ENCODE measurements around the gene NF2. TPM values are rescaled to one million over a fixed set of nuclear protein-coding genes. Genes with fewer than 3 reads are reported as not detected.

NF2 gene
- total RNA-seq, 1 experiment from 2014 or later = 190 TPM

DNA sequence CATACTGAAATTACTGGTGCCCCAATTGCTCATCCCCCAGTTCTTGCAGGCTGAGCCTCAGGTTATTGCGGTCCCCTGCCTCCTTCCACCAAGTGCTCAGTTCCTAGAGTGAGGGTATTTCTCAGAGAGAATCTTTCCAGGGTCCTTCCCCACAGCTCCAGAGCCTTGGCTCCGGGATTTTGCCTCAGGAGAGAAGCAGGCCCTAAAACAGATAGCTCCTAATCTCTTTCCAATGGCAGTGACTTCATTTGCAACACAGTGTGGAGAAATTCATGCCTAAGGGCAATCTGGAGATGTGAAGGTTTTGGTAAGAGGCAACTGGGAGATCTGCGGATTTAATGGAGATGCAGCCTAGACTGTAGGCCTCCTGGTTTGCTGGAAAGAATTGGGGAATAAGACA is 2.9 kb downstream of the NF2 start:
- Histone ChIP-seq H3K27ac (ENCODE audit: low read length) (peak overlapping the region; percentile 85), H3K4me3 (ENCODE audit: low read depth in 2 of 2, low read length in 2 of 2) (peak overlapping the region; percentile 84 to 86), H3K27me3 (ENCODE audit: control insufficient read depth, insufficient read depth, low read length) (no peaks in the 10 kb centered on the region), H3K4me1 (ENCODE audit: control insufficient read depth, insufficient read depth, low read length) (peaks cover 25% of the 10 kb centered on the region), H3K36me3 (ENCODE audit: control insufficient read depth, insufficient read depth, low read length) (peaks cover 7% of the 10 kb centered on the region; the same call in 1 of the 2 replicates), H3K9me3 (ENCODE audit: control insufficient read depth, insufficient read depth, low read depth, low read length) (no peaks in the 10 kb centered on the region; the same call in 1 of the 2 replicates)
- DNase-seq (ENCODE audit: low read depth, low spot score) = no peak
- BruUV-seq (replicated peaks) = no TSS peak
- ATAC-seq = no peak
- in situ Hi-C loops (cut with HindIII; ENCODE audit: low pct_unique_long_range_greater_than_20kb, low sequenced_read_pairs) = no loop called here
- intact Hi-C loops (cut with micrococcal nuclease; ENCODE audit: unreplicated experiment) = no loop called here
- POLR2A ChIA-PET = no interaction called here
- CTCF ChIA-PET = no interaction called here
- no peak for TF ChIP-seq TCF7L2 (IDR thresholded peaks at IDR 0.05; ENCODE audit: low read depth, low read length)
- TF ChIP-seq SIN3A (IDR thresholded peaks at IDR 0.05; ENCODE audit: borderline replicate concordance, insufficient read depth, low read depth, low read length) = no peak
- TF ChIP-seq, protein P1, sequence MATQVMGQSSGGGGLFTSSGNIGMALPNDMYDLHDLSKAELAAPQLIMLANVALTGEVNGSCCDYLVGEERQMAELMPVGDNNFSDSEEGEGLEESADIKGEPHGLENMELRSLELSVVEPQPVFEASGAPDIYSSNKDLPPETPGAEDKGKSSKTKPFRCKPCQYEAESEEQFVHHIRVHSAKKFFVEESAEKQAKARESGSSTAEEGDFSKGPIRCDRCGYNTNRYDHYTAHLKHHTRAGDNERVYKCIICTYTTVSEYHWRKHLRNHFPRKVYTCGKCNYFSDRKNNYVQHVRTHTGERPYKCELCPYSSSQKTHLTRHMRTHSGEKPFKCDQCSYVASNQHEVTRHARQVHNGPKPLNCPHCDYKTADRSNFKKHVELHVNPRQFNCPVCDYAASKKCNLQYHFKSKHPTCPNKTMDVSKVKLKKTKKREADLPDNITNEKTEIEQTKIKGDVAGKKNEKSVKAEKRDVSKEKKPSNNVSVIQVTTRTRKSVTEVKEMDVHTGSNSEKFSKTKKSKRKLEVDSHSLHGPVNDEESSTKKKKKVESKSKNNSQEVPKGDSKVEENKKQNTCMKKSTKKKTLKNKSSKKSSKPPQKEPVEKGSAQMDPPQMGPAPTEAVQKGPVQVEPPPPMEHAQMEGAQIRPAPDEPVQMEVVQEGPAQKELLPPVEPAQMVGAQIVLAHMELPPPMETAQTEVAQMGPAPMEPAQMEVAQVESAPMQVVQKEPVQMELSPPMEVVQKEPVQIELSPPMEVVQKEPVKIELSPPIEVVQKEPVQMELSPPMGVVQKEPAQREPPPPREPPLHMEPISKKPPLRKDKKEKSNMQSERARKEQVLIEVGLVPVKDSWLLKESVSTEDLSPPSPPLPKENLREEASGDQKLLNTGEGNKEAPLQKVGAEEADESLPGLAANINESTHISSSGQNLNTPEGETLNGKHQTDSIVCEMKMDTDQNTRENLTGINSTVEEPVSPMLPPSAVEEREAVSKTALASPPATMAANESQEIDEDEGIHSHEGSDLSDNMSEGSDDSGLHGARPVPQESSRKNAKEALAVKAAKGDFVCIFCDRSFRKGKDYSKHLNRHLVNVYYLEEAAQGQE (IDR thresholded peaks at IDR 0.05; ENCODE audit: insufficient read depth in 1 of 2, low read depth in 2 of 2, low read length in 1 of 2) = no peak
- TF ChIP-seq, protein P2, sequence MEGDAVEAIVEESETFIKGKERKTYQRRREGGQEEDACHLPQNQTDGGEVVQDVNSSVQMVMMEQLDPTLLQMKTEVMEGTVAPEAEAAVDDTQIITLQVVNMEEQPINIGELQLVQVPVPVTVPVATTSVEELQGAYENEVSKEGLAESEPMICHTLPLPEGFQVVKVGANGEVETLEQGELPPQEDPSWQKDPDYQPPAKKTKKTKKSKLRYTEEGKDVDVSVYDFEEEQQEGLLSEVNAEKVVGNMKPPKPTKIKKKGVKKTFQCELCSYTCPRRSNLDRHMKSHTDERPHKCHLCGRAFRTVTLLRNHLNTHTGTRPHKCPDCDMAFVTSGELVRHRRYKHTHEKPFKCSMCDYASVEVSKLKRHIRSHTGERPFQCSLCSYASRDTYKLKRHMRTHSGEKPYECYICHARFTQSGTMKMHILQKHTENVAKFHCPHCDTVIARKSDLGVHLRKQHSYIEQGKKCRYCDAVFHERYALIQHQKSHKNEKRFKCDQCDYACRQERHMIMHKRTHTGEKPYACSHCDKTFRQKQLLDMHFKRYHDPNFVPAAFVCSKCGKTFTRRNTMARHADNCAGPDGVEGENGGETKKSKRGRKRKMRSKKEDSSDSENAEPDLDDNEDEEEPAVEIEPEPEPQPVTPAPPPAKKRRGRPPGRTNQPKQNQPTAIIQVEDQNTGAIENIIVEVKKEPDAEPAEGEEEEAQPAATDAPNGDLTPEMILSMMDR (IDR thresholded peaks at IDR 0.05) = no peak
- TF ChIP-seq POLR2AphosphoS5 (IDR thresholded peaks at IDR 0.05; ENCODE audit: low read depth, low read length) = no peak

DNA sequence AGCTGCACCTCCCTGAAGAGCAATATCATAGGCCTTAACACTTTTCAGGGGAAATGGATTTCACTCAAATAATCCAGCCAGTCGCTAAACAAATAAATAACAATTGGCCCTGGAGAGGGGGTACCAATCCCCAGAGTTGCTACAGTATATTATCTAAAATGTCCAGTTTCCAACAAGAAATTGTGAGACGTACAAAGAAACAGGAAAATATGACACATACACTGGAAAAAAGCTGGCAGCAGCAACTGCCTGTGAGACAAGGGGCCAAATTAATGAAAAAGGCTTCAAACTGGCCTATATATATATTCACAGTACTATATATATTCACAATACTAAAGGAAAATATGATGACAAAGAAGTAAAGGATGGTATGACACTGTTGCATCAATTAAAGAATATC is 4.0 kb downstream of the NF2 start:
- ATAC-seq (no peak), DNase-seq (ENCODE audit: low read depth, low spot score) (no peak)
- ChIA-PET CTCF (no interaction called here), POLR2A (no interaction called here)
- H3K4me3 ChIP-seq (ENCODE audit: low read depth in 2 of 2, low read length in 2 of 2) = no peak overlapping the region
- in situ Hi-C loops (cut with HindIII; ENCODE audit: low pct_unique_long_range_greater_than_20kb, low sequenced_read_pairs) = no loop called here
- no TSS peak for BruUV-seq (replicated peaks)
- H3K4me1 ChIP-seq (ENCODE audit: control insufficient read depth, insufficient read depth, low read length) = peaks cover 22% of the 10 kb centered on the region
- intact Hi-C loops (cut with micrococcal nuclease; ENCODE audit: unreplicated experiment) = no loop called here
- no peaks in the 10 kb centered on the region; the same call in 1 of the 2 replicates for H3K9me3 ChIP-seq (ENCODE audit: control insufficient read depth, insufficient read depth, low read depth, low read length)
- H3K27ac ChIP-seq (ENCODE audit: low read length) = peak overlapping the region; percentile 52
- no peaks in the 10 kb centered on the region for H3K27me3 ChIP-seq (ENCODE audit: control insufficient read depth, insufficient read depth, low read length)
- peaks cover 7% of the 10 kb centered on the region; the same call in 1 of the 2 replicates for H3K36me3 ChIP-seq (ENCODE audit: control insufficient read depth, insufficient read depth, low read length)
- TF ChIP-seq, protein P2 (IDR thresholded peaks at IDR 0.05) = no peak
